ENCODE data around the gene PDXP. TPM values are rescaled to one million over a fixed set of nuclear protein-coding genes. Genes with fewer than 3 reads are reported as not detected.
A peak's percentile ranks its signal among the peaks of the same experiment; 100 is the strongest.

The PDXP gene
- total and polyA plus RNA-seq, 2 of the 13 experiments (the other 11 are each of a cell fraction or from before 2014, with no cell fraction given), result 58.2 to 70.6 TPM

GRCh38 chr22:37681556-37682049, 23.1 kb downstream of the PDXP start (continued):
- TF ChIP-seq ATF2 (CRISPR knock-in tag; IDR thresholded peaks at IDR 0.05) (0 out of 2 replicates have a peak, but pooled peaks have one; percentile 48), POLR2G (IDR thresholded peaks at IDR 0.05; ENCODE audit: low read depth, low read length) (no peak), HMG20A (CRISPR knock-in tag; IDR thresholded peaks at IDR 0.05; ENCODE audit: borderline replicate concordance) (0 out of 2 replicates have a peak, but pooled peaks have one; percentile 10), RNF2 (conservative IDR thresholded peaks at IDR 0.05; ENCODE audit: low read depth) (no peak), ZNF737 (CRISPR knock-in tag; IDR thresholded peaks at IDR 0.05; ENCODE audit: borderline replicate concordance) (no peak), ZSCAN5A (CRISPR knock-in tag; IDR thresholded peaks at IDR 0.05; ENCODE audit: borderline replicate concordance) (no peak), ZNF780A (CRISPR knock-in tag; IDR thresholded peaks at IDR 0.05) (no peak), MED1 (CRISPR knock-in tag; IDR thresholded peaks at IDR 0.05) (0 out of 2 replicates have a peak, but pooled peaks have one; percentile 20), ZNF33A (CRISPR knock-in tag; IDR thresholded peaks at IDR 0.05; ENCODE audit: borderline replicate concordance) (no peak), ZNF280B (CRISPR knock-in tag; IDR thresholded peaks at IDR 0.05; ENCODE audit: borderline replicate concordance) (no peak), CTCF (CRISPR knock-in tag; IDR thresholded peaks at IDR 0.05) (peak; percentile 93), ZFX (CRISPR knock-in tag; IDR thresholded peaks at IDR 0.05; ENCODE audit: low read depth) (peak; percentile 43; the same call in 1 of the 2 replicates), NR2F1 (CRISPR knock-in tag; IDR thresholded peaks at IDR 0.05) (0 out of 4 replicates have a peak, but pooled peaks of 1 of the 2 experiments have one; percentile 23), AGO1 (IDR thresholded peaks at IDR 0.05; ENCODE audit: low read depth, low read length, poor library complexity, severe bottlenecking) (no peak), ZNF788 (CRISPR knock-in tag; IDR thresholded peaks at IDR 0.05; ENCODE audit: borderline replicate concordance) (no peak), HMGA1 (CRISPR knock-in tag; conservative IDR thresholded peaks at IDR 0.05) (no peak), IRF2 (CRISPR knock-in tag; IDR thresholded peaks at IDR 0.05) (0 out of 2 replicates have a peak, but pooled peaks have one; percentile 33), ZNF792 (CRISPR knock-in tag; IDR thresholded peaks at IDR 0.05) (no peak), KAT7 (CRISPR knock-in tag; IDR thresholded peaks at IDR 0.05; ENCODE audit: borderline replicate concordance) (no peak), ZNF615 (CRISPR knock-in tag; IDR thresholded peaks at IDR 0.05; ENCODE audit: borderline replicate concordance) (no peak), CENPT (CRISPR knock-in tag; IDR thresholded peaks at IDR 0.05; ENCODE audit: low read depth) (no peak)

All from HepG2 (cell line).